HG03521 (cell line): ENCODE measurements around the gene LAMA4.

Experiments
- ATAC-seq: cut with Tn5 transposase; IDR thresholded peaks from one replicate; pipeline ENCODE4 v1.9.1; 2021; ENCODE audit warnings: mild to moderate bottlenecking, moderate library complexity; ENCODE audit not compliant: unreplicated experiment

Gene LAMA4

GRCh38 chr6:112279031-112279935 lies 24.9 kb upstream of the LAMA4 start:
- ATAC-seq, result no peak

GRCh38 chr6:112275365-112275764 lies 21.0 kb upstream of the LAMA4 start:
- ATAC-seq, result no peak

DNA sequence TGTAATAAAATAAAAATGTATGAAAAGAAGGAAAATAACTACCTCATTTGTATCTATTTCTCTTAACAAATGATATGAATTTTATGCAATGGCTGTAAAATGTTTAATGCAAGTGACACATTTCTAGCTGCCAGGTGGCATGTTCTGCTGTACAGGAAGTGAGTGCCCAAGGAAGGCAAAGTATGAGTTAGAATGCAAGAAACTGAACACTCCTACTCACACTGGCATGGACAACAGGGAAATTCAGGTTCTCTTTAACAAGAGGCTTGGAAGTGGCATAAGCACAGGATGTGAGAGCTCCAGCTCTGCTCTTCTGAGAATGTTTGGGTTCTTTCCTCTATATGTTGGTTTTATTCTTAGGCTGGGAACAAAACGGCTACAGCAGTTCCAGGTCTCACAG lies 20.4 kb upstream of the LAMA4 start:
- ATAC-seq, result no peak

DNA sequence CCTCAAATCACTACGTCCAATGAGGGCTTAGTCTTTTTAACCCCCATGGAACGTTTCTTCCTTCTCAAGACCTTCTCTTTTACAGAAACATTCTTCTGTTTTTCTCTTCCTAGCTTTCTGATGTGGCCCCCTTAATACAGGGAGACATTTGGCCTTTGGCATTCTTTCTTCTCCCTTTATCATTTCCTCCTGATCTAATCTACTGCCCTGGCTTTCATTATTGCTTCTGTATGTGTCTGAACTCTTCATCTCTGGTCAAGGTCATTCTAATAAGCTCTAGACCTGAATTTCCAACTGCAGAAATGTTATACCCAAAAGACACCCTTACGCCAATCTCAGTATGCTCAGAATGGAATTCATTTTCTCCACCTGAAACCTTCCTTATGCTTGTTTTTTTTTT lies 18.4 kb upstream of the LAMA4 start:
- ATAC-seq, result no peak

DNA sequence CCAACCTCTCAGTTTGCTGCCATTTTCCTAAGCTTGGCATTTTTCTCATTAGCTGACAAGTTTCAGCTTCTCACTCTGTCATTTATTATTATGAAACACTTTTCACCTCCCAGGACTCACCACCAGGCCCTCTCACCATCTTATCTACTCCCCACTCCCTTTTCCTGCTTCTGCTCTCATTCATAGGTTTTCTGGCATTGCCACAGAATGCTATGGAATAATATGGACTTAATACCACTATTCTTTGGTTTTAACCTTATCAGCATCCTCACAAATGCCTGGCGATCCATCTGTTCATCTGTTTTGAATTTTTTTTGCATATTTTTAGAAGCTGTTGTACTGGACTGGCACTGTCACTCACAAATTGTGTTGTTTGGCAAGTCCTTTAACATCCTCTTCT lies 16.4 kb upstream of the LAMA4 start:
- no peak for ATAC-seq

- ATAC-seq, result no peak
Observed at GRCh38 chr6:112269979-112270566, 15.7 kb upstream of the LAMA4 start.

- ATAC-seq, result no peak
Observed at GRCh38 chr6:112269114-112269513, 14.7 kb upstream of the LAMA4 start.

GRCh38 chr6:112268654-112269053 lies 14.3 kb upstream of the LAMA4 start:
- ATAC-seq, result no peak

- ATAC-seq, result no peak
Observed at GRCh38 chr6:112268019-112268418, 13.7 kb upstream of the LAMA4 start.

- ATAC-seq, result no peak
Observed at GRCh38 chr6:112266331-112266730, 12.0 kb upstream of the LAMA4 start.

DNA sequence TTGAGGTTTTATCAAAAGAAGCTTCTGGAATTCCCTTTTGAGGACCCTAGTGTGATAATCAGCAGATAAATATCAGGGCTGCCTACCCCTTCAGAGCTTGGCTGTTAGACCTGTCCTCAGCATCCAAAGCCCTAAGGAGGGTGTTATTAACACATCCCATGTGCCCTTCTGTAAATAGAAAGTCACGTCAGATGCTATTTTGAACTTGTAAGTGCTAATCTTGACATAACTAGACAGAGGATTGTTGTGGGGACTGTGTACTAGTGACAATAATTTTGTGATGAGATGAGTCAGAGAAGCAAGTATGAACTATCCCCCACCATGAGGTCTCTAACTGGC lies 4.9 kb upstream of the LAMA4 start:
- no peak for ATAC-seq

- ATAC-seq, result no peak
Observed at GRCh38 chr6:112258642-112259336, 4.4 kb upstream of the LAMA4 start.

- no peak for ATAC-seq
Observed at GRCh38 chr6:112257178-112257855, 3.0 kb upstream of the LAMA4 start.

DNA sequence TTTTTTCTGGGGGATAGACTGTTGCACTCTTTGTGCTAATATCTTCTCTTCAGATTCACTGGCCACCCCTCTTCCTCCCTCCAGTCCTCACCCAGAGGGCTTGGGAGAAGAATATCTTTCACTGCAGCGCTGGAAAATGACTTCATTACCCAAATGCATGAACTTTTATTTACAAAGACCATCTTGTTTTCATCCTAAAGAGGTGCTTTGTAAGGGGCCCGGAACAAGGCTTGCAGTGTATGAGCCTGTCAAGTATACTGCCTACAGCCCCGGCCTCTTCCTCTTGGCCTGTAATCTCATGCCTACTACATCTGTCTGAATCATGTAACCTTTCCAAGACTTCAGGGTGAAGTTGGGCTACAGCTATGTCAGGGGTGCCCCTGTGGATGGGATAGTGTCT lies 554 bp upstream of the LAMA4 start:
- ATAC-seq, result no peak

DNA sequence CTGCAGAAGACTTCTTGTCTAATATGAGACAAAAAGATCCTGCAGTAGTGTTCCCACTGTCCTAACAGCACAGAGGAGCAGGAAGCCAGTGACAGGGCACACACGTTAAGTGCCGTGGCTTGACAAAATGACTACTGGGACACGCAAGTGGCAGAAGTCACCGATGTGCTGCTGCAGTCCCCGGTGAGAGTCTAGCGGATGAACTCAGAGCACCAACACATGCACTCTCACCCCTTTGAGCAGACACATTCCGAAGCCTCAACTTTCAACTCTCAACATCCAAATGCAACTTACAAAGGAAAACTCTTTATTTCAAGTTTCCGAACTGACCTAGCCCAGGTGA lies 898 bp downstream of the LAMA4 start:
- no peak for ATAC-seq

- ATAC-seq, result no peak
Observed at GRCh38 chr6:112252571-112253497, 1.5 kb downstream of the LAMA4 start.

GRCh38 chr6:112251171-112251875 lies 3.0 kb downstream of the LAMA4 start:
- ATAC-seq, result no peak

GRCh38 chr6:112249489-112249888 lies 4.9 kb downstream of the LAMA4 start:
- ATAC-seq, result no peak

DNA sequence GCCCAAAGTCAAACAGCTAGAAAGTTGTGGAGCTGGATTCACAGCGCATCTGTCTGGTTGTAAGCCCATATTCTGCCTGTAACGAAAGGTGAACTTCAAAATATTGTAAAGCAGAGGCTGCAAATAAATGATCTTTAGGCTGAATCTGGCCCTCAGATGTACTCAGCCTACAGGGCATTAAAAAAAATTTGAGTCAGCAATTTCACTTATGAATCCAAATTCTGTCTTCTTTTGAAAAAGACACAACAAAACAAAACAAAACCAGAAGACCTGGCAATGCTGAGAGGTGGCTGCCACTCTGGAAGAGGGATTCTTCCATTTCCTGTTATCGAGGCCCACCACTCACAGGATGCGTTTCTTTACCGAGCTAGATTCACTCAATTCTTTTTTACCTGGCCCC lies 7.1 kb downstream of the LAMA4 start:
- ATAC-seq, result no peak
